HepG2 (cell line): ENCODE data around the gene GTF3C5. TPM values are rescaled to one million over a fixed set of nuclear protein-coding genes. Genes with fewer than 3 reads are reported as not detected.

Experiments used
- ATAC-seq: fragments of 200-7000 bp; cut with Tn5 transposase; 3 replicates; pipeline ENCODE4 v1.9.1; 2020; ENCODE audit warnings: mild to moderate bottlenecking, moderate library complexity
- BruUV-seq: library from RNA; stranded (reverse); fragments of 400-500 nt; replicated peaks from 2 replicates; lab custom pipeline; 2021; lab: Mats Ljungman, UMichigan
- CTCF ChIA-PET: fragments of 300-600 bp; formaldehyde crosslinking; extraction: SDS; loops from one replicate; lab custom pipeline; 2021; ENCODE audit warnings: low total read pairs, inconsistent platforms, low intra/inter-chr PET ratio; lab: Yijun Ruan, JAX
- POLR2A ChIA-PET: fragments of 350-600 bp; sonication (Branson Sonifier 250); formaldehyde crosslinking; loops from one replicate; lab custom pipeline; 2020; ENCODE audit warnings: antibody characterized with exemption, inconsistent platforms; lab: Yijun Ruan, JAX
- DNase-seq: peaks from one replicate; pipeline ENCODE4 v3.0.0-alpha.2; 2015; ENCODE audit warnings: low spot score
- FAIRE-seq: peaks from 3 replicates; lab custom pipeline; 2011; peaks lifted over from hg19 to GRCh38; lab: Jason Lieb, UNC
- H2AFZ ChIP-seq: one replicate; pipeline ENCODE4 v1.6.1; 2011; ENCODE audit warnings: low read length, inconsistent platforms
- H3K27ac ChIP-seq: fragments of 300-600 bp; 3 replicates; pipeline ENCODE4 v1.8.0; 2011; ENCODE audit warnings: mixed run types, mild to moderate bottlenecking, mixed read lengths, low read length, inconsistent platforms; ENCODE audit not compliant: insufficient read depth; ENCODE audit errors: extremely low read length
- H3K27me3 ChIP-seq, 2 experiments: fragments of 200-600 bp in 1 of 2; 2 replicates in 1 of 2; 3 replicates in 1 of 2; pipeline versions ENCODE4 v1.6.0 to v1.8.0; 2011; ENCODE audit warnings: low read length in 2 of 2, mild to moderate bottlenecking in 2 of 2, moderate library complexity in 2 of 2, inconsistent platforms in 1 of 2; ENCODE audit not compliant: insufficient read depth in 2 of 2, control insufficient read depth in 1 of 2
- H3K36me3 ChIP-seq, 2 experiments: fragments of 200-600 bp in 1 of 2; replicated peaks in 1 of 2; 2 replicates in 1 of 2; 3 replicates in 1 of 2; pipeline versions ENCODE4 v1.5.1 to v1.8.0; 2011; ENCODE audit warnings: low read length in 2 of 2, inconsistent platforms in 1 of 2; ENCODE audit not compliant: insufficient read depth in 2 of 2, control insufficient read depth in 1 of 2
- H3K4me1 ChIP-seq: 2 replicates; pipeline ENCODE4 v1.5.1; 2012; ENCODE audit warnings: low read length, inconsistent platforms; ENCODE audit not compliant: insufficient read depth
- H3K4me2 ChIP-seq: 2 replicates; pipeline ENCODE4 v1.6.0; 2011; ENCODE audit warnings: low read depth, low read length, inconsistent platforms
- H3K4me3 ChIP-seq, 3 experiments: fragments of 200-600 bp in 1 of 3; sonication (generic), shearing (Covaris generic) in 1 of 3; replicated peaks in 1 of 3; 2 replicates each; pipeline ENCODE4 v1.5.1; 2011 to 2016; ENCODE audit warnings: low read length in 3 of 3, inconsistent platforms in 2 of 3, low read depth in 2 of 3, mild to moderate bottlenecking in 2 of 3, control low read depth in 1 of 3, mixed read lengths in 1 of 3; ENCODE audit not compliant: insufficient read depth in 1 of 3
- H3K79me2 ChIP-seq: one replicate; pipeline ENCODE4 v1.6.1; 2011; ENCODE audit warnings: low read length, inconsistent platforms; ENCODE audit not compliant: insufficient read depth
- H3K9ac ChIP-seq: 2 replicates; pipeline ENCODE4 v1.6.0; 2011; ENCODE audit warnings: mild to moderate bottlenecking, low read depth, low read length, inconsistent platforms; ENCODE audit not compliant: insufficient read depth
- H3K9me3 ChIP-seq: 2 replicates; pipeline ENCODE4 v1.5.1; 2012; ENCODE audit warnings: mild to moderate bottlenecking, low read length
- H4K20me1 ChIP-seq: 2 replicates; pipeline ENCODE4 v1.6.0; 2011; ENCODE audit warnings: inconsistent platforms, mild to moderate bottlenecking, low read length, moderate library complexity; ENCODE audit not compliant: insufficient read depth
- ARID2 ChIP-seq: sonication (generic); formaldehyde crosslinking; IDR thresholded peaks from 2 replicates; pipeline ENCODE4 v1.8.1; 2022; ENCODE audit warnings: mild to moderate bottlenecking, missing genetic modification reagents, borderline replicate concordance
- FOXJ3 ChIP-seq: sonication (generic); formaldehyde crosslinking; IDR thresholded peaks from 2 replicates; pipeline ENCODE4 v1.4.0; 2020; ENCODE audit warnings: missing genetic modification reagents, mild to moderate bottlenecking, borderline replicate concordance
- KMT2A ChIP-seq: sonication (generic); formaldehyde crosslinking; IDR thresholded peaks from 2 replicates; pipeline ENCODE4 v1.4.0; 2020; ENCODE audit warnings: missing genetic modification reagents
- NBN ChIP-seq: fragments of 450-650 bp; conservative IDR thresholded peaks from 2 replicates; pipeline ENCODE4 v1.6.1; 2017
- SMARCE1 ChIP-seq: fragments of 450-650 bp; IDR thresholded peaks from 2 replicates; pipeline ENCODE4 v1.6.1; 2017; ENCODE audit warnings: borderline replicate concordance
- SRF ChIP-seq: IDR thresholded peaks from 2 replicates; pipeline ENCODE4 v1.6.1; 2011; ENCODE audit warnings: mild to moderate bottlenecking, low read depth, low read length, moderate library complexity
- SRSF1 ChIP-seq: fragments of 200-400 bp; formaldehyde crosslinking; optimal IDR thresholded peaks from 2 replicates; pipeline ENCODE3; 2017; ENCODE audit warnings: mild to moderate bottlenecking, low read depth, low read length, moderate library complexity
- ZBTB8A ChIP-seq: sonication (generic); formaldehyde crosslinking; IDR thresholded peaks from 2 replicates; pipeline ENCODE4 v1.4.0; 2020; ENCODE audit warnings: mild to moderate bottlenecking, low read depth, missing genetic modification reagents, borderline replicate concordance
- ZNF234 ChIP-seq: sonication (generic); formaldehyde crosslinking; conservative IDR thresholded peaks from 2 replicates; pipeline ENCODE4 v1.5.1; 2020; ENCODE audit warnings: mild to moderate bottlenecking, missing genetic modification reagents
- ZNF432 ChIP-seq: sonication (generic); formaldehyde crosslinking; IDR thresholded peaks from 2 replicates; pipeline ENCODE4 v1.5.0; 2020; ENCODE audit warnings: missing genetic modification reagents, mild to moderate bottlenecking, borderline replicate concordance
- ZNF768 ChIP-seq: sonication (generic); formaldehyde crosslinking; IDR thresholded peaks from 2 replicates; pipeline ENCODE4 v1.4.0; 2020; ENCODE audit warnings: missing genetic modification reagents
- ZNF839 ChIP-seq: sonication (generic); formaldehyde crosslinking; IDR thresholded peaks from 2 replicates; pipeline ENCODE4 v1.4.0; 2020; ENCODE audit warnings: missing genetic modification reagents, mild to moderate bottlenecking, borderline replicate concordance
- WGBS: methylation state at CpG from one replicate; pipeline ENCODE4 v1.1.6; 2017; ENCODE audit warnings: low lambda C conversion rate; 5-methylcytosine and 5-hydroxymethylcytosine counted together
- in situ Hi-C: cut with HindIII; loops from 2 replicates; pipeline ENCODE4 v1.10.0; 2017; ENCODE audit warnings: low pct_unique_long_range_greater_than_20kb; ENCODE audit not compliant: extremely low pct_ligation_motif_present
- intact Hi-C: fragments of 100-400 bp; cut with micrococcal nuclease; formaldehyde crosslinking; loops from one replicate; pipeline ENCODE4 v1.10.0; 2022; ENCODE audit not compliant: unreplicated experiment
- polyA plus RNA-seq, 8 experiments: library from polyadenylated mRNA; depleted of rRNA in 3 of 8; stranded (reverse) in 7 of 8; unstranded in 1 of 8; fragments of >200 nt; fragmentation: Illumina TruSeq in 4 of 8; extraction: Trizol in 4 of 8; gene quantifications; 2 replicates each; pipeline versions ENCODE4 v1.2.1 to v1.2.3, GENCODE V29; 2011 to 2016; ENCODE audit warnings: low read depth in 4 of 8, missing spikeins in 1 of 8, mixed read lengths in 1 of 8; ENCODE audit not compliant: insufficient read depth in 1 of 8
- total RNA-seq, 5 experiments: library from RNA; depleted of rRNA; stranded (reverse); fragments of >200 nt; fragmentation: Illumina TruSeq; extraction: Trizol; gene quantifications; 2 replicates each; pipeline ENCODE4 v1.2.3, GENCODE V29; 2016; ENCODE audit warnings: low read depth in 1 of 5
- TF ChIP-seq, protein P1 (sequence below): sonication (generic); formaldehyde crosslinking; IDR thresholded peaks from 2 replicates; pipeline ENCODE4 v1.8.1; 2023; ENCODE audit warnings: mild to moderate bottlenecking, moderate library complexity, missing genetic modification reagents
- TF ChIP-seq, protein P2 (sequence below): sonication (generic); formaldehyde crosslinking; IDR thresholded peaks from 2 replicates; pipeline ENCODE4 v1.5.1; 2020; ENCODE audit warnings: missing genetic modification reagents, mild to moderate bottlenecking, borderline replicate concordance
- TF ChIP-seq, protein P3 (sequence below): sonication (generic); formaldehyde crosslinking; IDR thresholded peaks from 2 replicates; pipeline ENCODE4 v1.9.0; 2021; ENCODE audit warnings: missing genetic modification reagents, mild to moderate bottlenecking, borderline replicate concordance
- TF ChIP-seq, protein P4 (sequence below): sonication (generic); formaldehyde crosslinking; IDR thresholded peaks from 2 replicates; pipeline ENCODE4 v1.5.0; 2020; ENCODE audit warnings: missing genetic modification reagents, mild to moderate bottlenecking, borderline replicate concordance
- TF ChIP-seq, protein P5 (sequence below): sonication (generic); formaldehyde crosslinking; IDR thresholded peaks from 2 replicates; pipeline ENCODE4 v1.4.0; 2020; ENCODE audit warnings: missing genetic modification reagents

Gene GTF3C5
- total and polyA plus RNA-seq, 2 of the 13 experiments (the other 11 are each of a cell fraction or from before 2014, with no cell fraction given) = 66.9 to 92.6 TPM

DNA sequence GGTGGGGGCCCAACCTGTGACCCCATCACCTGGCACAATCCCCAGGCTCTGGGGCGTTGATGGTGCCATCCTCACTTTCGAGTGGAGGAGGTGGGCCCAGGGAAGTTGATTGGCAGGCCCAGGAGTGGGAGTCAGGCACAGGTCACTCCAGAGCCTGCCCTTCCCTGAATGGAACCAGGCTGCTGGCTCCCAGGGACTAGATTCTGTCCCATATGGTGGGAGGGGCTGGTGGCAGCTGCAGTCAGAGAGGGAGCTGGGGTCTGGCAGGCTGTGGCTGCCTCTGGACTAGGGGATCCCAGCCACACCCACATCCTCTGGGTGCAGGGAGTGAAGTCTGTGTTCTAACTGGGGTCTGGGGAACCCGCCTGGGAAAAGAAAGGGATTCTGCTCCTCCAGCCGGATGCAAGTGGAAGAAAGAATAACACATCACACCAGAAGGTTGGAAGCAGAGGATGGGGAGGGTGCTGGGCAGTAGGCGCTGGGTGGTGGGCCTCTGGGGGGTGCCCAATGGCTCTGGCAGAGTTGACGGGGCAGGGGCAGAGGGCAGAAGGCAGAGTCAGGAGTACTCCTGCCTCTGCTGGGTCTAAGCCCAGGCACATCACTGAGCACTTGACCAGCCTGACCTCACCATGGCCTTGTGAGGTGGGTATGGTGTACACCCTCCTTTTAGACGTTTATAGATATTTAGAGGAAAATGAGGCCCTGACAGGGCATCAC is 56.8 kb downstream of the GTF3C5 start:
- WGBS = 34% methylated on average over 6 of the region's 7 CpGs
- in situ Hi-C loops = no loop called here
- FAIRE-seq (no peak), DNase-seq (no peak), ATAC-seq (no peak)
- no peak overlapping the region for H3K4me2 ChIP-seq
- H3K27ac ChIP-seq = no peak overlapping the region
- H3K79me2 ChIP-seq = no peaks in the 10 kb centered on the region
- BruUV-seq = no TSS peak
- H3K27me3 ChIP-seq = peaks cover 0 to 15% of the 10 kb centered on the region in 2 experiments; a peak in 2 of 5 replicates
- H3K4me1 ChIP-seq = no peaks in the 10 kb centered on the region
- H3K9ac ChIP-seq = no peak overlapping the region
- POLR2A ChIA-PET = no interaction called here
- H3K9me3 ChIP-seq = no peaks in the 10 kb centered on the region
- H3K36me3 ChIP-seq = no peaks in the 10 kb centered on the region
- H4K20me1 ChIP-seq = no peaks in the 10 kb centered on the region
- intact Hi-C loops = no loop called here
- H3K4me3 ChIP-seq = no peak overlapping the region
- H2AFZ ChIP-seq = no peak overlapping the region
- CTCF ChIA-PET = no interaction called here
- no peak for TF ChIP-seq ZNF234 (CRISPR knock-in tag)
- TF ChIP-seq ZNF768 = no peak
- TF ChIP-seq ZNF839 (CRISPR knock-in tag) = no peak
- no peak for TF ChIP-seq ZNF432 (CRISPR knock-in tag)
- TF ChIP-seq ARID2 = no peak
- TF ChIP-seq, protein P1, sequence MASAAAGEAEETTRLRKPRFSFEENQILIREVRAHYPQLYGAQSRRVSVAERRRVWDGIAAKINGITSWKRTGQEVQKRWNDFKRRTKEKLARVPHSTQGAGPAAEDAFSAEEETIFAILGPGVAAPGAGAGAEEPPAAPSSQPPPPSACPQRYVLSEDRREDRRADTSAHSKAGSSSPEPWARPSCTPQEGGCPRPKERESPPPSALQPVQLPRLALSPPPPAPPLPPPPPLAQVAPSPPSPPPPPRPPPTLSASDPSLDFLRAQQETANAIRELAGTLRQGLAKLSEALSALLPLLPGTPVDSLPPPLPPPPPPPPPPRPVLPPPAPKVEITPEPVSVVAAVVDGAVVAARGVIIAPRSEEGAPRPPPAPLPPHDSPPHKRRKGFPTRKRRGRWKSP (CRISPR knock-in tag) = no peak
- TF ChIP-seq KMT2A = no peak
- no peak for TF ChIP-seq ZBTB8A (CRISPR knock-in tag)
- TF ChIP-seq, protein P2, sequence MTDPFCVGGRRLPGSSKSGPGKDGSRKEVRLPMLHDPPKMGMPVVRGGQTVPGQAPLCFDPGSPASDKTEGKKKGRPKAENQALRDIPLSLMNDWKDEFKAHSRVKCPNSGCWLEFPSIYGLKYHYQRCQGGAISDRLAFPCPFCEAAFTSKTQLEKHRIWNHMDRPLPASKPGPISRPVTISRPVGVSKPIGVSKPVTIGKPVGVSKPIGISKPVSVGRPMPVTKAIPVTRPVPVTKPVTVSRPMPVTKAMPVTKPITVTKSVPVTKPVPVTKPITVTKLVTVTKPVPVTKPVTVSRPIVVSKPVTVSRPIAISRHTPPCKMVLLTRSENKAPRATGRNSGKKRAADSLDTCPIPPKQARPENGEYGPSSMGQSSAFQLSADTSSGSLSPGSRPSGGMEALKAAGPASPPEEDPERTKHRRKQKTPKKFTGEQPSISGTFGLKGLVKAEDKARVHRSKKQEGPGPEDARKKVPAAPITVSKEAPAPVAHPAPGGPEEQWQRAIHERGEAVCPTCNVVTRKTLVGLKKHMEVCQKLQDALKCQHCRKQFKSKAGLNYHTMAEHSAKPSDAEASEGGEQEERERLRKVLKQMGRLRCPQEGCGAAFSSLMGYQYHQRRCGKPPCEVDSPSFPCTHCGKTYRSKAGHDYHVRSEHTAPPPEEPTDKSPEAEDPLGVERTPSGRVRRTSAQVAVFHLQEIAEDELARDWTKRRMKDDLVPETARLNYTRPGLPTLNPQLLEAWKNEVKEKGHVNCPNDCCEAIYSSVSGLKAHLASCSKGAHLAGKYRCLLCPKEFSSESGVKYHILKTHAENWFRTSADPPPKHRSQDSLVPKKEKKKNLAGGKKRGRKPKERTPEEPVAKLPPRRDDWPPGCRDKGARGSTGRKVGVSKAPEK (CRISPR knock-in tag) = no peak
- no peak for TF ChIP-seq SRF
- TF ChIP-seq, protein P3, sequence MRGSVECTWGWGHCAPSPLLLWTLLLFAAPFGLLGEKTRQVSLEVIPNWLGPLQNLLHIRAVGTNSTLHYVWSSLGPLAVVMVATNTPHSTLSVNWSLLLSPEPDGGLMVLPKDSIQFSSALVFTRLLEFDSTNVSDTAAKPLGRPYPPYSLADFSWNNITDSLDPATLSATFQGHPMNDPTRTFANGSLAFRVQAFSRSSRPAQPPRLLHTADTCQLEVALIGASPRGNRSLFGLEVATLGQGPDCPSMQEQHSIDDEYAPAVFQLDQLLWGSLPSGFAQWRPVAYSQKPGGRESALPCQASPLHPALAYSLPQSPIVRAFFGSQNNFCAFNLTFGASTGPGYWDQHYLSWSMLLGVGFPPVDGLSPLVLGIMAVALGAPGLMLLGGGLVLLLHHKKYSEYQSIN (CRISPR knock-in tag) = no peak
- TF ChIP-seq FOXJ3 = no peak
- TF ChIP-seq SMARCE1 = no peak
- TF ChIP-seq, protein P4, sequence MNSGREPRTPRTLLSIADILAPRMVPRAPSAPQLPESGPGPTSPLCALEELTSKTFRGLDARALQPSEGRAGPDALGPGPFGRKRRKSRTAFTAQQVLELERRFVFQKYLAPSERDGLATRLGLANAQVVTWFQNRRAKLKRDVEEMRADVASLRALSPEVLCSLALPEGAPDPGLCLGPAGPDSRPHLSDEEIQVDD = no peak
- no peak for TF ChIP-seq SRSF1
- TF ChIP-seq, protein P5, sequence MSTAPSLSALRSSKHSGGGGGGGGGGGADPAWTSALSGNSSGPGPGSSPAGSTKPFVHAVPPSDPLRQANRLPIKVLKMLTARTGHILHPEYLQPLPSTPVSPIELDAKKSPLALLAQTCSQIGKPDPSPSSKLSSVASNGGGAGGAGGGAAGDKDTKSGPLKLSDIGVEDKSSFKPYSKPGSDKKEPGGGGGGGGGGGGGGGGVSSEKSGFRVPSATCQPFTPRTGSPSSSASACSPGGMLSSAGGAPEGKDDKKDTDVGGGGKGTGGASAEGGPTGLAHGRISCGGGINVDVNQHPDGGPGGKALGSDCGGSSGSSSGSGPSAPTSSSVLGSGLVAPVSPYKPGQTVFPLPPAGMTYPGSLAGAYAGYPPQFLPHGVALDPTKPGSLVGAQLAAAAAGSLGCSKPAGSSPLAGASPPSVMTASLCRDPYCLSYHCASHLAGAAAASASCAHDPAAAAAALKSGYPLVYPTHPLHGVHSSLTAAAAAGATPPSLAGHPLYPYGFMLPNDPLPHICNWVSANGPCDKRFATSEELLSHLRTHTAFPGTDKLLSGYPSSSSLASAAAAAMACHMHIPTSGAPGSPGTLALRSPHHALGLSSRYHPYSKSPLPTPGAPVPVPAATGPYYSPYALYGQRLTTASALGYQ (CRISPR knock-in tag) = no peak
- TF ChIP-seq NBN = no peak
